GM12864 (cell line): ENCODE measurements around the gene TEAD1.

Experiments
- DNase-seq: peaks from one replicate; pipeline ENCODE4 v3.0.0-alpha.2; 2011; ENCODE audit warnings: low read depth
- H3K4me3 ChIP-seq: 2 replicates; pipeline ENCODE4 v1.5.1; 2011; ENCODE audit warnings: mild to moderate bottlenecking, low read depth, low read length, control low read depth
- TF ChIP-seq, protein P1 (sequence below): IDR thresholded peaks from 2 replicates; pipeline ENCODE4 v1.5.1; 2011; ENCODE audit warnings: low read depth, mild to moderate bottlenecking, moderate library complexity, low read length, control low read depth, inconsistent platforms; ENCODE audit errors: missing control alignments

The TEAD1 gene

DNA sequence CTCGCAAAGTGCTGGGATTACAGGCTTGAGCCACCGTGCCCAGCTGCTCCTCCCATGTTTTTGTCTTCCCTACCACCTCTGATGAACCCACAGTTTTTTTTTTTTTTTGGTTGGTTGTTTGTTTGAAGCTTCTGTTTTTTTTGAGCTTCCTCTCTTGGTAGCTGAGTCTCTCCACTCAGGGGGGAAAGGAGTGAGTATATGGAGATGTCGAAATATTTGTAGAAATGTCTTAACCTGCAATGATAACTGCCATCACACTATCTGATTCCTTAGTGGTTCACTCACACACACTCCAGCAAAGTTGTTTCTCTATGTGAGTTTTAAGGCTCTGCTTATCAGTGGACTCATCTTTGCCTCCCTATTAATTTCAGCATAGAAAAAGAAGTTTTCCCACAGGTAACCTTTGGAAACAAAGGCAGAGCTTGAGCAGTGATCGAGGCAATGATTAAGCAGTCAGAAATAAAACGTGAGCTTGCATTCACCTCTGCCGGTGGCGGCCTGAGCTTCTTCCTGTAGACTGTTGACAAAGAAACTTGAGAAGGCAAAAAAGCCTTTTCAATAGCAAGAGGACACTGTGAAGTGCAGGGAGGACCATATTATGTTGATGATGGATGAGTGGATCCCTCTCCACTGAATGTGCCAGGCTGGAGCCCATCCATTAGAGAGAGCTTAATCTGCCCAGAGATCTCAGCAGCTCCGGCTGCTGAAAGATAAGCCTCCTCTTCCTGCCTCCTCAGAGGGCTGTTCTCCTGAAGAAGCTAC, 305.9 kb downstream of the TEAD1 start:
- H3K4me3 ChIP-seq = no peak overlapping the region
- TF ChIP-seq, protein P1, sequence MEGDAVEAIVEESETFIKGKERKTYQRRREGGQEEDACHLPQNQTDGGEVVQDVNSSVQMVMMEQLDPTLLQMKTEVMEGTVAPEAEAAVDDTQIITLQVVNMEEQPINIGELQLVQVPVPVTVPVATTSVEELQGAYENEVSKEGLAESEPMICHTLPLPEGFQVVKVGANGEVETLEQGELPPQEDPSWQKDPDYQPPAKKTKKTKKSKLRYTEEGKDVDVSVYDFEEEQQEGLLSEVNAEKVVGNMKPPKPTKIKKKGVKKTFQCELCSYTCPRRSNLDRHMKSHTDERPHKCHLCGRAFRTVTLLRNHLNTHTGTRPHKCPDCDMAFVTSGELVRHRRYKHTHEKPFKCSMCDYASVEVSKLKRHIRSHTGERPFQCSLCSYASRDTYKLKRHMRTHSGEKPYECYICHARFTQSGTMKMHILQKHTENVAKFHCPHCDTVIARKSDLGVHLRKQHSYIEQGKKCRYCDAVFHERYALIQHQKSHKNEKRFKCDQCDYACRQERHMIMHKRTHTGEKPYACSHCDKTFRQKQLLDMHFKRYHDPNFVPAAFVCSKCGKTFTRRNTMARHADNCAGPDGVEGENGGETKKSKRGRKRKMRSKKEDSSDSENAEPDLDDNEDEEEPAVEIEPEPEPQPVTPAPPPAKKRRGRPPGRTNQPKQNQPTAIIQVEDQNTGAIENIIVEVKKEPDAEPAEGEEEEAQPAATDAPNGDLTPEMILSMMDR = no peak
- no peak for DNase-seq

DNA sequence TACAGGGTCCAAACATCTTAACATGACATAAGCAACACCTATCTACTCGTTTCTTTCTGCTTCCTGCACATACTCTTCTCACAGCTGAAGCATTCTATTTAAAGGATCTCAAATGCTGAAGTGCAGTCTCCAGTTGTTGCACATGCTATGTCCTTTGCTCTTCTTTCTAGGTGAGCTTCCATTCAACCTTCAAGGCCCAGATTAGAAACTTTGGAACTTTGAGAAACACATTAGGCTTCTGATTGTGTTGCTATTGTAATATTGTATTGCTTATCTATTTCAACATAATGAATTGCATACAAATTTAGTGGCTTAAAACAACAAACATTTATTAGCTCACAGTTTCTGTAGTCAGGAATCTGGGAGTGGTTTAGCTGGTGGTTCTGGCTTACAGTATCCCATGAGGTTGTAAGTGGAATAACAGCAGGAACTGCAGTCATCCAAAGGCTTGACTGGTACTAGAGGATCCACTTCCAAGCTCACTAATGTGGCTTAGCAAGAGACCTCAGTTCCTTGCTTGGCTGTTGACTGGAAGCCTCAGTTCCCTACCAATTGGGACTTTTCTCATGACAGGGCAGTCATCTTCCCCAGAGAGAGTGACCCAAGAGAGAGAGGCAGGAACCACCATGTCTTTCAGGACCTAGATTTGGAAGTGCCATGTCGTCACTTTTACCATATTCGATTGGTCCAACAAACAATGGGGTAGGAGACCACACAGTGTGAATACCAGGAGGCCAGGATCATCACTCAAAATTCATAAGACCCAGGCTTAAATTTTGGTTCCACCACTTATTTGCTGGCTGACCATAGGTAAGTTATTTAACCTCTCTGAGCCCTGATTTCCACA, 307.7 kb downstream of the TEAD1 start:
- H3K4me3 ChIP-seq = no peak overlapping the region
- DNase-seq = no peak
- TF ChIP-seq, protein P1 = no peak

DNA sequence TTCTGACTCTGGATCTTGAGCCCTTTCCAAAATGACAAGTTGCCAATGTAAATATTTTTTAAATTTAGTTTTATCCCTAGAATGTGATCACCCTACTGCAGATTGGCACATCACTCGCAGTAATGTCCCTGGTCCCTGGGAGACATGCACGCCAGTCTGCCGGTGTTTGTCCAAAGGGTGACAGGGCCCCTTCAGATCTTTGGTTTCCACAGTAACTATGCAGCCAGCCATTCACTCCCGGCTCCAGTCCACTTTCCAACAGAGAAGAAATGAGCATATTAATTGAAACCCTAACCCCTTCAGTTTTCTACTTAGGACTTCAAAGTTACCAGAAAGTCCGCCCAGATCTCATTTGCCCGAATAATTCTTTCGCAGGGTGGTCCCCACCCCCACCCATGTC, 309.1 kb downstream of the TEAD1 start:
- H3K4me3 ChIP-seq = no peak overlapping the region
- TF ChIP-seq, protein P1 = no peak
- no peak for DNase-seq

DNA sequence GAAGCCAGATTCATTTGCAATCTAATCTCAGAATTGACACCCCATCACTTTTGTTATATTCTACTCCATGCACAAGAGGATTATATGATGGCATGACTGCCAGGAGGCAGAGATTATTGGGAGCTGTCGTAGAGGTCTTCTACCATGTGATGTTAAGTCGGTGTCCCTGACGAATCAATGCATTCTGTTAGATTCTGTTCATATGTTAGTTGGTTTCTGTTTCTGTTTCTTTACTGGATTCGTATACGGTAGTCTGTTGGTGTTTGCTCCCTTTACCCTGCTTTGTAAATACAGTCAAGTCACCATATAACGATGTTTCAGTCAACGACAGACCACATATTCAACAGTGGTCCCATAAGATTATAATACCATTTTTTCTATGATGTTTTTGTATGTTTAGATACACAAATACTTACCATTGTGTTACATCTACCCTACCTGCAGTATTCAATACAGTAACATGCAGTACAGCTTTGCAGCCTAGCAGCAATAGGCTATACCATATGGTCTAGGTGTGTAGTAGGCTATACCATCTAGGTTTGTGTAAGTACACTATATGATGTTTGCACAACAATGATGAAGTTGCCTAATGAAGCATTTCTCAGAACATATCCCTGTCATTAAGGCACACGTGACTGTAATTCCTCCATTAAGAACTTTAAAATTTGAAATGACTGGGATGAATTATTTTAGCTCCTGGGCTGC, 312.1 kb downstream of the TEAD1 start:
- TF ChIP-seq, protein P1 = no peak
- no peak for DNase-seq
- no peak overlapping the region for H3K4me3 ChIP-seq

DNA sequence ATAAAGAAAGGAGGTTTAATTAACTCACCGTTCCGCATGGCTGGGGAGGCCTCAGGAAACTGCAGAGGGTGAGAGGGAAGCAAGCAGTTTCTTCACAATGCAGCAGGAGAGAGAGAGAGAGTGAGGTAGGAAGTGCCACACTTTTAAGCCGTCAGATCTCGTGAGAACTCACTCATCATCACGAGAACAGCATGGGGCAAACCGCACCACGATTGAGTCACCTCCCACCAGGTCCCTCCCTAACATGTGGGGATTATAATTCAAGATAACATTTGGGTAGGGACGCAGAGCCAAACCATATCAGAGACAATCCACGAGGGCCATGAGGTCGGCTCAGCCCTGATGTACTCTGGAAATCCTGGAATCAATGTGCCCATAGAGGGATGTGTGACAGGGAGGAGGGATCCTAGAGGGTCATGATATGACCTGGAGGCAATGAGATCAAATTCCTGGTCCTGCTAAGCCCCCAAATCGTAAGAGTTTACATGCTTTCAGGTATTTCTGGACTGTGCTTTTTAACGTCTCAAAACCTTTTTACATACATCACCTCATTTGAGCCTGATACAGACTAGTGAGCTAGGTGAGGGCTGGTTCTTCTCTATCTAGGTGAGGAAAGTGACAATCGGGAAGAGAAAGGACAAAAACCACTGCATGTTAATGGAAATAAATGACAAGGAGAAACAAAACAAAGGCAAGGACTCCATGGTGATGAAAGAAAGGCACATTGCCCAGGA, 315.4 kb downstream of the TEAD1 start:
- TF ChIP-seq, protein P1 = no peak
- H3K4me3 ChIP-seq = no peak overlapping the region
- no peak for DNase-seq

DNA sequence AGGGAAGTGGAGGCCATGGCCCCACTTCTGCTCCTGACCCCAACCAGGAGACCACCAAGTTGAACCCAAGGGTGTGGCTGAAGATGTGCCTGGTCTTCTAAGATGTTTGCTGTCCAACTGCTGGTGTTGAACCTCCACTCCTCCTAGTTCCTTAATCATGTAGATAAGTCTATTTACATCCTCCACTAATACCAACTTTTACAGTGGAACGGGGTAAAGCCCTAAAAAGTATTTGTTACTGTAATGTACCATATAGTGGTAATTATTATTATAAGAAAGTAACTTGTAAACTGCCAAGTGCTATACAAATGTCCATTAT, 315.9 kb downstream of the TEAD1 start:
- no peak for DNase-seq
- TF ChIP-seq, protein P1 = no peak

More for the DNA sequence above, 315.9 kb downstream of the TEAD1 start:
- no peak overlapping the region for H3K4me3 ChIP-seq
